Right lobe of liver (tissue), 6 donors: ENCODE data around the gene CST11. TPM values are rescaled to one million over a fixed set of nuclear protein-coding genes. Genes with fewer than 3 reads are reported as not detected.

Experiments used
- ATAC-seq, 4 donors: fragments of 200-7000 bp; cut with Tn5 transposase; one replicate each; pipeline ENCODE4 v1.9.1; 2020; ENCODE audit warnings: mild to moderate bottlenecking in 4 of 4, moderate library complexity in 4 of 4
- DNase-seq, 3 donors: peaks; one replicate each; pipeline ENCODE4 v3.0.0-alpha.2; 2020
- H3K27ac ChIP-seq, 3 donors: fragments of 200-600 bp; one replicate each; pipeline ENCODE4 v1.8.0; 2022
- H3K27me3 ChIP-seq, 2 donors: fragments of 200-600 bp; one replicate each; pipeline ENCODE4 v1.8.0; 2022
- H3K36me3 ChIP-seq, 4 donors: fragments of 200-600 bp; sonication (generic) in 1 of 4; one replicate each; pipeline versions ENCODE4 v1.5.1 to v1.8.0; 2017 to 2022; ENCODE audit warnings: control low read depth in 1 of 4
- H3K4me1 ChIP-seq, 4 donors: fragments of 200-600 bp; sonication (generic) in 1 of 4; one replicate each; pipeline versions ENCODE4 v1.5.1 to v1.8.0; 2017 to 2022; ENCODE audit warnings: control low read depth in 1 of 4
- H3K4me3 ChIP-seq, 3 donors: fragments of 200-600 bp; one replicate each; pipeline ENCODE4 v1.8.0; 2022
- H3K9me3 ChIP-seq, 4 donors: fragments of 200-600 bp; sonication (generic) in 1 of 4; one replicate each; pipeline versions ENCODE4 v1.5.1 to v1.8.0; 2017 to 2022; ENCODE audit warnings: control low read depth in 1 of 4
- POLR2A ChIP-seq: fragments of 450-650 bp; IDR thresholded peaks from one replicate; pipeline ENCODE4 v1.6.1; 2017; ENCODE audit warnings: antibody characterized with exemption, mild to moderate bottlenecking
- WGBS: methylation state at CpG from one replicate; pipeline ENCODE4 v1.1.6; 2018; ENCODE audit warnings: low coverage, low lambda C conversion rate; ENCODE audit not compliant: insufficient coverage; ENCODE audit errors: missing lambda C conversion rate; 5-methylcytosine and 5-hydroxymethylcytosine counted together
- intact Hi-C, 2 donors: fragments of 100-400 bp; cut with DNase I; formaldehyde crosslinking; loops; one replicate each; pipeline versions ENCODE4 v1.11.2 to v1.14.1; 2022
- total RNA-seq, 6 experiments: library from RNA; depleted of rRNA in 2 of 6; stranded (reverse); fragments of >200 nt in 2 of 6; fragmentation: NEBNext Ultra II Directional in 3 of 6; extraction: Animal tissue kit (Norgen Biotek cat#: 25700) in 3 of 6; gene quantifications; one replicate each; pipeline versions ENCODE4 v1.1.0 to v1.2.4, GENCODE V29; 2016 to 2023
- TF ChIP-seq, protein P1 (sequence below), 4 donors: fragments of 200-600 bp in 3 of 4; fragments of 450-650 bp in 1 of 4; IDR thresholded peaks; one replicate each; pipeline versions ENCODE4 v1.5.1 to v1.8.0; 2016 to 2022; ENCODE audit warnings: antibody characterized with exemption in 4 of 4, mild to moderate bottlenecking in 2 of 4
- donor health status: DM: no; HTN: yes; CAD: no.
- donor health status: DM: no; HTN: no; CAD: no.
- donor health status: DM: no; HTN: no; CAD: no.
- donor health status: DM: no; HTN: yes; CAD: no.
- donor health status: DM: no; HTN: yes; CAD: no.

The CST11 gene
- total RNA-seq, 6 experiments from 2014 or later: not detected

- TF ChIP-seq, protein P1, sequence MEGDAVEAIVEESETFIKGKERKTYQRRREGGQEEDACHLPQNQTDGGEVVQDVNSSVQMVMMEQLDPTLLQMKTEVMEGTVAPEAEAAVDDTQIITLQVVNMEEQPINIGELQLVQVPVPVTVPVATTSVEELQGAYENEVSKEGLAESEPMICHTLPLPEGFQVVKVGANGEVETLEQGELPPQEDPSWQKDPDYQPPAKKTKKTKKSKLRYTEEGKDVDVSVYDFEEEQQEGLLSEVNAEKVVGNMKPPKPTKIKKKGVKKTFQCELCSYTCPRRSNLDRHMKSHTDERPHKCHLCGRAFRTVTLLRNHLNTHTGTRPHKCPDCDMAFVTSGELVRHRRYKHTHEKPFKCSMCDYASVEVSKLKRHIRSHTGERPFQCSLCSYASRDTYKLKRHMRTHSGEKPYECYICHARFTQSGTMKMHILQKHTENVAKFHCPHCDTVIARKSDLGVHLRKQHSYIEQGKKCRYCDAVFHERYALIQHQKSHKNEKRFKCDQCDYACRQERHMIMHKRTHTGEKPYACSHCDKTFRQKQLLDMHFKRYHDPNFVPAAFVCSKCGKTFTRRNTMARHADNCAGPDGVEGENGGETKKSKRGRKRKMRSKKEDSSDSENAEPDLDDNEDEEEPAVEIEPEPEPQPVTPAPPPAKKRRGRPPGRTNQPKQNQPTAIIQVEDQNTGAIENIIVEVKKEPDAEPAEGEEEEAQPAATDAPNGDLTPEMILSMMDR (IDR thresholded peaks at IDR 0.05): no peak
- no peak for TF ChIP-seq POLR2A
- no peaks in the 10 kb centered on the region for H3K36me3 ChIP-seq
- no peak for ATAC-seq
- peaks cover 0 to 11% (median 3%) of the 10 kb centered on the region in 4 donors for H3K4me1 ChIP-seq
- DNase-seq: no peak
- no peaks in the 10 kb centered on the region for H3K27me3 ChIP-seq
- intact Hi-C loops: no loop called here
- 85% methylated on average over 8 of the region's 9 CpGs for WGBS
- H3K4me3 ChIP-seq: no peak overlapping the region
- no peaks in the 10 kb centered on the region for H3K9me3 ChIP-seq
- peak overlapping the region in 1 of 3 donors; percentile 68 for H3K27ac ChIP-seq
These were observed 15.4 kb downstream of the CST11 start for GRCh38 chr20:23437126-23437899.

GRCh38 chr20:23436681-23437080, 16.0 kb downstream of the CST11 start:
- H3K4me1 ChIP-seq: peaks cover 0 to 11% (median 3%) of the 10 kb centered on the region in 4 donors
- H3K27ac ChIP-seq: peak overlapping the region in 1 of 3 donors; percentile 68
- no peaks in the 10 kb centered on the region for H3K36me3 ChIP-seq
- H3K4me3 ChIP-seq: no peak overlapping the region
- ATAC-seq: peak; percentile 52 to 78 (median 64)
- no peak for DNase-seq
- 54% methylated on average over 3 of the region's 3 CpGs for WGBS
- no peaks in the 10 kb centered on the region for H3K9me3 ChIP-seq
- intact Hi-C loops: no loop called here
- TF ChIP-seq POLR2A: no peak
- TF ChIP-seq, protein P1 (IDR thresholded peaks at IDR 0.05): no peak
- H3K27me3 ChIP-seq: no peaks in the 10 kb centered on the region

DNA sequence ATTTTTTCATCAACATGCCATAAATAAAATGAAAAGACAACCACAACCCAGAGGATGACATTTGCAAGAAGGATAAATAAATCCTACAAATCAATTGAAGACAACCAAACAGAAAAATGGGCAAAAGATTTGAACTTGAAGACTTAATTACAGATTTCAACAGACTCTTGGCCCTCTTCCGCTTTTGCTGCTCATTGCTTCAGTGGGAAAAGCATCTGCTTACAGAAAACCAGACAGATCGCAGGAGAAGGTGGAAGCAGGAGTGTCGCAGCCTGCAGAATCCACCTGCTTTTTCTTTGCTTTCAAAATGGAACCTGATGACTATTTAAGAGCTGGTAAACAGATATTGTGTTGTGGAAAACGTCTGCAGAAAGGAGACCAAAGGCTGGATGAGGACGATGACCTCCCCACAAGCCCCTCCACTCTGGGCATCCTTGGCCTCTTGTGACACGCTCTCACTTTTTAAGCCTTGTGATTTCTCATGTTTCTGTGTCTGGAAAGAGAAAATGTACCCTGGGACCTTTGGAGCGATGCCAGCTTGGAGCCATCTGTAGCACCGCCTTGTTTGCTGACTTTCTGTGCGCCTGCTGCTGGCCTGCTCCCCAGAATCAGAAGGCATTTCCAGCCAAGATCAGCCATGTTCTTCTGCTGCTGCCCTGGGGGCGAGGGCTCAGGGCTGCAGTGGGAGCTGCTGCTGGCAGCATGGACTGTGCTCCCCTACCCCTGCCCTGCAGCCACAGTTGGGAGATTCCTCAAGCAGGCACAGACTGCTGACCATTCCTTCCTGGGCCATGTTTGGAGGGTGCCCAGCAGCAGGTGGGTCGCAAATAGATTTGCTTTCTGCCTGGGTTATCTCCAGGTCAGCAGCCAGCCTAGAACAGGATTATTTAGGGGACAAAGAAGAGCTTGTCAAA, 16.8 kb downstream of the CST11 start:
- ATAC-seq: peak; percentile 88 to 96 (median 94)
- 36% methylated on average over 7 of the region's 11 CpGs for WGBS

More for the DNA sequence above, 16.8 kb downstream of the CST11 start:
- DNase-seq: peak; percentile 77 to 88 (median 87)
- intact Hi-C loops: no loop called here
- TF ChIP-seq POLR2A: no peak
- TF ChIP-seq, protein P1 (IDR thresholded peaks at IDR 0.05): no peak
- H3K36me3 ChIP-seq: no peaks in the 10 kb centered on the region
- peak overlapping the region in 2 of 3 donors; percentile 41 to 68 for H3K27ac ChIP-seq
- H3K27me3 ChIP-seq: no peaks in the 10 kb centered on the region
- H3K4me3 ChIP-seq: peak overlapping the region in 2 of 3 donors; percentile 25 to 37
- H3K4me1 ChIP-seq: peaks cover 0 to 11% (median 3%) of the 10 kb centered on the region in 4 donors
- no peaks in the 10 kb centered on the region for H3K9me3 ChIP-seq
